ENCODE measurements around the gene MRPL27.
"Not testable (repeated sequence)": the region's sequence is repeated elsewhere in the genome, so short reads cannot be mapped to it uniquely, and the experiment has no call there.

Gene MRPL27

DNA sequence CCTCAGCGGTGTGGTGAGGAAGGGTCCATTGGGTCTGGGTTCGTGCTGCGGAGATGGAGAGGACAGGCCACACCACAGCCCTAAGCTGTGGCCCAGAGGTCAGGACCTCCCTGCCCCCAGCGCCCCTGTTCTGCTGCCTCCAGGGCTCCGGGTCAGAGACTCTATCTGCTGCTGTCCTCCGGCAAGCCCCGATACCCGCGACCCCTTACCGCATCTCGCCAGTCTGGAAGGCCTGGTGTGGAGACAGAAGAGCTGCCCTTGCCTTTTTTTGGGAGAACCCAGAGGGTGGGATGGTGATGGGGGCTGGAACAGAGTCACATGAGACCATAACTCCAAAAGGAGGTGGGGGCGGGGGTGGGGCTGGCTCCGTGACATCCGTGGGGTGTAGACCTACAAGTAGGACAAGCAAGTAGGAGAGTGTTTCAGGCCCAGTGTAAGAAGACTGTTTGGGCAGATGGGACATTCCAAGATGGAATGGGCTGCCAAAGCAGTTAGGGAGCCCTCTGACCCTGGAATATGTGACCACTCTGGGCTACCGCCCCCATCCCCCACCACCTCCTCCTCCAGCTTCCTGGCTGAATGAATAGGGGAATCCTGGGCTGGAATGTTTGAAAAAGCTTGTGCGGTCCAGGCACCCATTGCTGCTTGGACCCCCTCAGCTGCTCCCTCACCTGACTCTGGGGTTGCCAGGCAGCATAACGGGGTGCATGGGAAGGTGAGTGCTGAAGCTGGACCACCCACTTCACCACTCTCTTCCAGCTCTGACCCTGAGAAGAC, 25.7 kb downstream of the MRPL27 start:
- DNase-seq (ENCODE audit: low read depth in 4 of 4, low spot score in 1 of 4) = no peak

DNA sequence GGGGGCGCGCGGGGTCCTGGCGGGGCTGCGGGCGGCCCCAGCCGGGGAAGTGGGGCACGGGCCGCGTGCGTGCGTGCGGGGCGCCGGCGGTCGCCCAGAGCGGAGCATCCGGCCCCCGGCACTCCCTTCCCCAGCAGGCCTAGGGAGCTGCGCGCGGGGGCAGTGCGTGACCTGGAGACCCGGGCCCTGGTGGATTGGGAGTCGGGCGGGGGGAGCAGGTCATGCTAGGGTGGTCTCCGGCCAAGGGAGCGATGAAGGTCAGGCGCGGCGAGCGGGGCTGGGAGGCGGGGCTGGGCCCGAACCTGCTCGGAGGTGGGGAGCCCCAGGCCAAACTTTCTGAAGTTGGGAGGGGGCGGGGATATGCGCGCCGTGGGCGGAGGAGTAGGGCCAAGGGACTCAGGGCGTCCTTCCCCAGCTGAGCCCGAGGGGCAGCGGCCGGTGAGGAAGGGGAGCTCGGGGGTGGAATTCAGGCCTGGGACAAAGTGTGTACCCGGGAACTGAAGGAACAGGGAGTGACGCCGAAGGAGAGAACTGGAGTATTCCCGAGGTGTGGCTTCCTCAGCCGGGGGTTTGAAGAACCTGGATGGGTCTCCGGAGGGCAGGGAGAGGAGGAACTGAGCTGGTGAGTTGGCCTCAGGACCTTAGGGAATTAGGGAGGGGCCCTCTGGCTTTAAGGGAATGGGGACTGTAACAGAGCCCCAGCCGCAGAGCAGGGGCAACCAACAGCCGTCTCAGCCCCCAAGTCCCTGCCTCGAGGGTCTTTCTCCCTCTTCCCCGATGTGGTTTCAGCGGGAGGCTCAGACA, 26.5 kb downstream of the MRPL27 start:
- DNase-seq (ENCODE audit: low read depth in 4 of 4, low spot score in 1 of 4) = peak in 3 of 4 experiments; percentile 18 to 51 (median 32)

DNA sequence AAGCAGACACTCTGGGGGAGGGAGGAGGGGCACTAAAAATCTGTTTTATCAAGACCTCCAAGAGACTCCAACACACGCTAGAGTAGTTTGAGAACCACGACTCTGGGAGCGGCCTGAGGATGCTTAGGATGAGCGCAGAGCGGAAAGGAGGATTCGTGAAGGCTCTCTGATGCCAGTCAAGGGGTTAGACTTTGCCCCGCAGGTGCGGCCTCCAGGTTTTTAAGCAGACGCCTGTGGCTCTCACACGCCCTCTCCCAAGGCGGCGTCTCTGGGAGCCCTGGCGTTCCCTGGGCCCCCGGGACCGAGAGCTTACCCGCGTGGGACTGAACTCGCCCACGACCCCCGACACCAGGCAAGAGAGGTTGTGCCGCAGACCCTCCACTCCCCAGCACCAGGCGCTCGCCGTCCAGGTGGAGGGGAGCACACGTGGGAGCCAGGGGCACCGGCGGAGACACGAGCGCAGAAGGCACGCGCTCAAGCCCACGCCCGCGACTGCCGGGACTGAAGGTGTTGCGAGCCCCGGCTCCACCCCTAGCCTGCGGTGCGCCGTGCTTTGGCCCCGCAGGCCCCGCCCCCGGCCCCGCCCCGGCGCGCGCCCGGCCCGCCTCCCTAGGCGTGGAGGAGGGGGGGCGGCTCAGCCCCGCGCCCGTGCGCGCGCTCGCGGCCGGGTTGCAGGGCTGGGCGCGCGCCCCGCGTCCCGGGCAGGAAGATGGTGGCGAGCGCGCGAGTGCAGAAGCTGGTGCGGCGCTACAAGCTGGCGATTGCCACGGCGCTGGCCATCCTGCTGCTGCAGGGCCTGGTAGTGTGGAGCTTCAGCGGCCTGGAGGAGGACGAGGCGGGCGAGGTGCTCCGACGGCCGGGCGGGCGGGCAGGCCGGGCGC, 27.3 kb downstream of the MRPL27 start, which contains the start of gene XYLT2:
Gene XYLT2 (plus strand): TSS at position 695 of the 881 bp plus-strand sequence. CDS start 15 bp downstream, at position 710.
- DNase-seq (ENCODE audit: low read depth in 4 of 4, low spot score in 1 of 4) = peak; percentile 69 to 89 (median 86)

DNA sequence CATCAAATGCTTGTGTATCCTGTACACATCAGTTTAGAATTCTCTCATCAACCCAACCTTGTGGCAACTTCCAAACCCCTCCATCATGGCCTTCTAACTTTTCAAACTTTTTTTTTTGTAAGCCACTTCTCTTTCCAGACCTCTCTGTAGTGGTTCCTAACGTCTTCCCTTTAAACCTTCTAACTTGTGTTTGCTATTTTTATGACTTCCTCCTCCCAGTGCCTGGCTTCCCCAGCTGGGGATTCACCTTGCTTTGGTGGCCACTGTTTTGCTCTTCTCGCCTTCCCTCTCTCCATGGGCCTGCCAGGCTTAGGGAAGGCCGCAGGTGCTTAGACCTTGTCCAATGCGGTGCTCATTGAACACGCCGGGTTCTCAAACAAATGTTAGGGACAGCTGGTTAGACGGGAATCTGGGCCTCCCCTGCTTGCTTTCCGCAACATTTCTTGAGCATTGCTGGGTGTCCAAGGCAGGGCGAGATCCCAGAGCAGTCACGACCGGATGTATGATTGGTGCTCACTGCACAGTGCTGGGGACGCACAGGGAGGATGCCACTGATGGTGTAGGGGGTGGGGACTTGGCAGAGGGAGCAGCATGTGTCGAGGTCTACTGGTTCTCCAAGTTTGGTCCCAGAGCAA, 28.1 kb downstream of the MRPL27 start:
- no peak for DNase-seq (ENCODE audit: low read depth in 4 of 4, low spot score in 1 of 4)

DNA sequence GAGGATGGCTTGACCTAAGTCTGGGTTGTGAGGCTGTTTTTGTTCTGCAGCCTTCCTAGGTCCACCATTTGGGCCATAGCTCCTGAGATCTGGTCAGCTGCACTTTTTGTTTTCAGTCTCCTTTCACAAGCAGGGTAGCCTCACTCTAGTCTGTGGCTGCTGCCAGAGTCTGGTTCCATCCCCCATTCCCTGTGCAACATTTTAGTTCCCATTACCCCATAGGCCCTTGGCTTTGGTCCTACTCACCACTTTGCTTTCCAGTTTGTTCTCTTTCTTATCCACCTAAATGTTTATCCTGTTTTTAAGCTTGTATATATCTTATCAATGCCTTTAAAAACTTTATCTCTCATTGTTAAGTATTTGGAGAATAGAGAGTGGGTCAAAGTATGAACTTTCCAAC, 33.6 kb downstream of the MRPL27 start:
- no peak for DNase-seq (ENCODE audit: low read depth in 4 of 4, low spot score in 1 of 4)

DNA sequence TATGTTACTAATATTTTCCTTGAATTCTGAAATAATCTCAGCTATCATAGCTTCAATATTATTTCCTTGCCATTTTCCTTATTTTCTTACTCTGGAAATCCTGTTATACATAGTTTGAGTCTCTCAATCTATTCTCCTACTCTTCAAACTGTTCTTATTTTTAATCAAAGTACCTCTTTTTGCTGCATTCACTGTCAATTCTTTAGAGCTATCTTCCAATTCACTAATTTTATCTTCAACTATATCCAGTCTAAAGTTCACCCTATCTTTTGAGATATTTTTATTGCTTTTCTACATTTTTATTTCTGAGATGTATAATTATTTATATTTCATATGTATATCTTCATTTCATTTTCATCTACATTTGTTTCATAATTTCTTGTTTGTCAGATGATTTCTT, 34.3 kb downstream of the MRPL27 start:
- no peak for DNase-seq (ENCODE audit: low read depth in 4 of 4, low spot score in 1 of 4)

DNA sequence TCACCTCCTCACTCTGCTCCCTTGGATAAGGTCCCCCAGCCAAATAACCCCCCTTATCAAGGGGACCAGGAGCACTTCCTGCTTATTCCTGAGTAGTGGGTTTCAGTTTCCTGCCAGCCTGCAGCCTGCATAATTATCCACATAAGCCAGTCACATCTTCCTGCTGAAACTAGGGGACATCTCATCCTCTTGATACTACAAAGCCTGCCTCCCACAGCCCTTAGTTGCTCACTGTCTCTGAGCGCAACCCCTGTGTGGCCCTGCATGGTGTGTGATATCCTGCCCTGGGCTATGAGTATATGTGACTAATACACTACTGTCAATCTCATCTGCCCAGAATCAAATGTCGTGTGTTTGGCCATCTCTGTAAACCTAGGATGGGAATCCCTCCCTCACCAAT, 35.0 kb downstream of the MRPL27 start:
- no peak for DNase-seq (ENCODE audit: low read depth in 4 of 4, low spot score in 1 of 4)

DNA sequence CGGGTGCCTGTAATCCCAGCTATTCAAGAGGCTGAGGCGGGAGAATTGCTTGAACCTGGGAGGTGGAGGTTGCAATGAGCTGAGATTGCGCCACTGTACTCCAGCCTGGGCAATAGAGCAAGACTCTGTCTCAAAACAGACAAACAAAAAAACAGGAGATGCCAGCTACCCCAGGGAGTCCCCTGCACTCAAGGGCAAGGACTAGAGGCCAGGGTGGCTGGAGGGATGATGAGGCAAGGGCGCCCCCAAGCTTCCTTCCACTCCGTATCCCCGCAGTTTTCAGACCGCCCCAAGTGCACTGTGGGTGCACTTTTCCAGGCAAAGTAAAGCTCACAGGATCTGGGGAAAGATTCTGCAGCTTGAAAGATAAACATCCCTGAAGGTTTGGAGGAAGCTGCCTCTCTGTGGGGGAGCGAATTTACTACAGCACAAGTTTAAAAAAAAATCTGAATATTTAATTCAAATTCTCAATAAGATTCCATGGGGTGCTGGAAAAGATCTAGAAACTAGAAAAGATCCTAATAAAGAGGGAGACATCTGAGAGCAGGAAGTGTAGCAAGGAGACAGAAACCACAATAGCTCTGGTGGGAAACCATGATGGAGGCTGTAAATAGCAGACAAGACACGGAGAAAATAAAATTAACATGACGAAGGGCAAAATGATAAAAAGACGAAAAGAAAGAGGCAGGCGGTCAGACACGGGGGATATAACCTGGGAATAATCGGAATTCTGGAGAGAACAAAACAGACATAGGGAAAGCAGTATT, 39.5 kb downstream of the MRPL27 start:
- not testable (repeated sequence) for DNase-seq (ENCODE audit: low read depth in 4 of 4, low spot score in 1 of 4)

DNA sequence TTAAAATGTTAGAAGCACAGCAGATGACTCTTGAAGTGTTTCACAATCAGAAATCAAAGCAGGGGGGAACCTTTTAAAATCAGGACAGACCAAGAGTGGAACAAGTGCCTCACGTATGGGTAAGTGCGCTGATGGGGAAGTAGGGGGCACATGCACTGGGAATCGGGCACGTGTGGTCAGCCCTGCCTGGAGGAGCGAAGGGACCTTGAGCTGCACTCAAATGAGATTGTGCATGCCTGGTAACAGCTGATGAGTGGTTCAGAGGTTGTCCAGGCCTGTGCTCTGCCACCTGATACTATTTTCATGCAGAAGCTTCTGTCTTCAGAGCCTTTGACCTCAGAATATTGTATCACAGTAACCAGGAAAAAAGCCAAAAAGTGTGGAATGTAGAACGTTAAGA, 40.8 kb downstream of the MRPL27 start:
- no peak for DNase-seq (ENCODE audit: low read depth in 4 of 4, low spot score in 1 of 4)

DNA sequence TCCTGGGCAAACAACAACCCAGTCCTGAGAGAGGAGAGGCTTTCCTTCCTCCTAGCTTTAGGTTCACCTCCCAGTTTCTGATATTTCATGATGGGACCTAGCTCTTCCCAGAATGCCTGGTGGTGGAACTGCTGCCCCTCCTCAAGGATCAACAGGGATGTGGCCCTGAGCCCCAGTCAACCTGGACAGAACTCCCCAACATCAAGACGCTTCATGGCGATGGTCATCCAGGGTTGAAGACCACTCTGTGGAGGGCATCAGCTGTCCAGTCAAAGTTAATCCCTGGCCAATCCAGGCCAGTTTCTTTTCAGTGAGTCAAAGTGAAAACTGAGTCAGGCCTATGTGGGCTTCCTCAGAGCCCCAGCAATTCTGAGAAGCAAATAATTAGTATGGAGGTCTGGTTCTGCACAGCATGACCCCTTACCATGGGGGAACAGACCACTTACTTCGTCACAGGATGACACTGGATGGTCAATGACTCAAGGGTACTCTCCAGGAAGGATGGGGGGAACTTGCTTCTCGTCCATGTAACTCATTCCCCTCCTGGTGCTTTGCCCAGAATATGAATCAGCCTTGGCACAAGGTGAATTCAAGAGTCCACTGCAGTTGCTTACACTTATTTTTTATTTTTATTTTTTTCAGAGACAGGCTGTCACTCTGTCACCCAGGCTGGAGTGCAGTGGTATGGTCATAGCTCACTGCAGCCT, 41.7 kb downstream of the MRPL27 start:
- DNase-seq (ENCODE audit: low read depth in 4 of 4, low spot score in 1 of 4) = no peak

DNA sequence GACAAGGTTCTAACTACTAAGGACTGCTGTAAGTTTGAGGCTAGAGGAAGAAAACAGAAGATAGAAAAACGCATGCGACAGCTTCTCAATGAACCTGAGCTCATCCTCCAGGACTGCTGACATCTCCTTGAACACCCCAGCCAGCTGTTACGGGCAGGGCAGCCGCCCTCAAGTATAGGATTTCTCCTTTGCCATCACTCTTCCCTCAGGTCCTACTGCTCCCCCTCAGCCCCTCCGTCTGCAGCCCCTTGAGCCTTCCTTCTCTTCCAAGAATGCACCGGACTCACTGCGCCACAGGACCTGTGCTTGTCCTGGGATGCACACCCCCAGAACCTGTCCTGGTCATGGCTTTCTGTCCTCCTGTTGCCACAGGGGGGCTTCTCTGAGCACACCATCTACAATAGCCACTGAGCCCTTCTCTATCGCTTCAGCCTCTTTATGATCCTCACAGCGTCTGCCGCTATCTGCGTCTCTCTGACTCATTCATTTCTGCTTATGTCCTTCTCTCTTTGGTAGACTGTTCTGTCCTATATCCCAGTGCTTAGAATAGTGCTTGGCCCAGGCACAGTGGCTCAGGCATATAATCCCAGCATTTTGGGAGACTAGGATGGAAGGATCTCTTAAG, 42.7 kb downstream of the MRPL27 start:
- DNase-seq (ENCODE audit: low read depth in 4 of 4, low spot score in 1 of 4) = no peak

DNA sequence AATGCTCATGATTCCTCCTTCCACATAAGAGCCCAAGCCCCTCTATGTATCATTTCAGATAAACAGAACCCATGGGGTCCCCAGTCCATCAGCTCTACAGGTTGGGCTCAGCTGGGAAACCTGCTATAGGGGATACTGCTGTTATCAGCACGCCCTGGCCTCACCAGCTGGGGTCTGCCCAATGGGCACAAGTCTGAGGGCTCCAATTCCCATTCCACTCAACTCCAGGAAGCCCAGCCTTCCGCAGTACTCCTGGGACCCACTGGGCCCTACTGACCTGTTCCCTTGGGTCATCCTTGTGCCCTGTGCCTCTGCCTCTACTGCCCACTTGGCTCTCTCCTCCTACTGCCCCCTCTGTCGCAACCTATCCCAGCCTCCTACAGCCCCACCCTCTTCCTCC, 43.3 kb downstream of the MRPL27 start:
- DNase-seq (ENCODE audit: low read depth in 4 of 4, low spot score in 1 of 4) = no peak

DNA sequence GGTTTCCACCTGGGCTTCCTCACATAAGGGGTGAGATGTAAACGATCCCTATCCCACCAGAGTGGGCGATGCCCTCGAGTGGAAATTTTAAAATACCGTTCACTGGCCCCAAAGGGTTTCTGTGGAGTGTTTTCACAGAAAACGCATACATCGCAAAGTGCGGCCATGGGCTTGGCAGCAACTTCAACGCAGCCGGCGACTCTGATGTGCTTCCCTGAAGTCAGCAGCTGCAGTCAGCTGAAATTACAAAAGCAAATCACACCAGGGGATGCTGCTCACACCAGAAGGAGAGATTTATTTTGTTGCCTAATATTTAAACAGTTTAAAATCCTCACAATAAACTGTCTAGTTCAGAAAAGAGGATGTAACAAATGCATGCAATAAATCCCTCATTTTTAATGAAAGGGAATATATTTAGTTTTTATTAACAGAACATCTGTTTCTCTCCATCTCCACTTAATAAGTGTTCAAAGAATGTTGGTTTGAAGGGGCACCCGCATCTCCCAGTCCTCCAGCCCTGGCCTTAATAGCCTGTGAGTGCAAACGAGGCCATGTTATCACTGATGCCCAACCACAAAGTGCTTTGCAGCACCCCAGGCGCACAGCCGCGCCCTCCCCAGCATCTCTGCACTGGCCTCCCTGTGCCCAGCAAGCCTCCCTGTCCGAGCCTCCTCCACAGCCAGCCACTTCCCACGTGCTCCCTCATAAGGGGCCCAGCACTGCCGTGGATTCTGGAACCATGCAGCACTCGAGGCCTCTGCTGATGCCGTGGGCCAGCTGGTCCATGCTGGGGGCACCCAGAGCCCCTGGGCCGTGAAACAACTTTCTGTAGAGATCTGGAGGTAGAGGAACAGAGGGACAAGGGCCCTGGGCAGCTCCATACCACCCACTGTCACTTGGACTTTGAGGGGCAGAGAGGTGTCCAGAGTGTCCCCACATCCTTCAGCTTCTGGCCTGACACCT, 44.3 kb downstream of the MRPL27 start:
- DNase-seq (ENCODE audit: low read depth in 4 of 4, low spot score in 1 of 4) = no peak

DNA sequence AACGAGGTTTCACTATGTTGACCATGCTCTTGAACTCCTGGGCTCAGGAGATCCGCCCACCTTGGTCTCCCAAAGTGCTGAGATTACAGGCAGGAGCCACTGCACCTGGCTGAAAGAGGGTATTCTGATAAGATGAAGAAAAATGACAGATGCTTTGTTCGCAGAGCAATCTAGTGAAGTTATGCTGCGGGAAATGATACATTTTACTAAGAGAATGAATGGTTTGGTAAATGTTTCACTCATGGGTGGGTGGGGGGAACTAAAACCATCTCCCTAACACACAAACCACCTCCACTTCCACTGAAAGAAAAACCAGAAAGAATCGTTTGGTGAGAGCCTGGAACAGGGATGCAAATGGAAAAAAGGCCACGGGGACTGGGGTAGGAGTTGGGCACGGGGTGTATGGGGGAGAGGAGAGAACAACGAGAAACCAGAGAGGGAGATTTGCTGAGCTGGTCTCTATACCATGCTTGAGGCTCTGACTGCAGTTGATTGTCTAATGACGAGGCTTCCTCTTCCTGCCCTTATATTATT, 46.1 kb downstream of the MRPL27 start:
- no peak for DNase-seq (ENCODE audit: low read depth in 4 of 4, low spot score in 1 of 4)

DNA sequence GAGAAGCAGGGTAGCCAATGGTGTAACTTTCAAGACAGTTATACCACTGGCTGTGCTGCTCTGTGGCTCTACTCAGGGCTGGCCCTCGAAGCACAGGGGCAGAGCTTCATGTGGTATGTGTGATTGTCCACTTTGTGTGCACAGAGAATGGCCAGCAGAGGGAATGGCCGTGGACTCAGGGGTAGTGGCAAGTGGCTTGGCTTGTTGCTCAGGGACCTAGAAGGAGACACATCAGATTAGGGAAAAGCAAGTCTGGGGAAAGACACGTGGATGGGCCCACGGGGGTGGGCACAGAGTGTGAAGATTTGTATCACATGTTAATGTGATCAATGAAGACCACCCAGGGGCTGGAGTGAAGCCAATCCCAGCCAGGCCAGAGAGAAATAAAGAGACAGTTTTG, 47.1 kb downstream of the MRPL27 start:
- DNase-seq (ENCODE audit: low read depth in 4 of 4, low spot score in 1 of 4) = no peak

DNA sequence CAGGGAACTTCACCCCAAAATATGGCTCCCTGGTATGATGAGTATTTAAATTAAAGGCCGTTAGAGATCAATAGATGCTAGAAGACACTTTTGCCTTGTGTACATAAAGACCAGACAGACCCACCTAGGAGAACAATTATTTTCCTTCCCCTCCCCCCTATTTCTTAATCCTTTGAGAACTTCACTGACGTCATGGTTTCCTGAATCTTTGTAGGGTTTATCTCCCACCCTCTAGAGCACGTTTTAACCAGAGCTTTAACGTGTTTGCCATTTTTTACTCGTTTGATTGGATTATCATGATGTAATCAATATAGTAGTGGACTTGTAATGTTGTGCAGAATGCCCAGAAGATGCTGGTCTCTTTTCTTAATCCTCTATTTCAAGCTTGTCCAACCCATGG, 49.9 kb downstream of the MRPL27 start:
- no peak for DNase-seq (ENCODE audit: low read depth in 4 of 4, low spot score in 1 of 4)

DNA sequence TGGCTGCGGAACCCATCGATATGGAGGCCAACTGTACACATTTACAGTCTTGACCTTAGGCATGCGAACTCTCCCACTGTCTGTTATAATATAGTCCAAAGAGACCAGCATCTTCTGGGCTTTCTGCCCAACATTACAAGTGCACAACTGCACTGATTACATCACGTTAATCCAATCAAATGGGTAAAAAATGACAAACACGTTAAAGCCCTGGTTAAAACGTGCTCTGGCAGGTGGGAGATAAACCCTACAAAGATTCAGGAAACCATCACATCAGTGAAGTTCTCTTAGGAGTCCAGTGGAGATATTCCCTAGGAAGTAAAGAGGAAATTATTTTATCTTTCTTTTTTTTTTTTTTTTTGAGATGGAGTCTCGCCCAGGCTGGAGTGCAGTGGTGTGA, 50.7 kb downstream of the MRPL27 start:
- no peak for DNase-seq (ENCODE audit: low read depth in 4 of 4, low spot score in 1 of 4)
